NCI-H226 (cell line): ENCODE data around the gene SPATS1.

Experiments
- DNase-seq: peaks from one replicate; pipeline ENCODE4 v3.0.0-alpha.2; 2015

Gene SPATS1

GRCh38 chr6:44342489-44342888 lies at the start of gene SPATS1:
SPATS1 (plus strand) TSS chr6:44342650; CDS start chr6:44343096, 446 bp downstream.
- no peak for DNase-seq

- DNase-seq = no peak
Measured at GRCh38 chr6:44292661-44293365, 49.6 kb upstream of the SPATS1 start.

DNA sequence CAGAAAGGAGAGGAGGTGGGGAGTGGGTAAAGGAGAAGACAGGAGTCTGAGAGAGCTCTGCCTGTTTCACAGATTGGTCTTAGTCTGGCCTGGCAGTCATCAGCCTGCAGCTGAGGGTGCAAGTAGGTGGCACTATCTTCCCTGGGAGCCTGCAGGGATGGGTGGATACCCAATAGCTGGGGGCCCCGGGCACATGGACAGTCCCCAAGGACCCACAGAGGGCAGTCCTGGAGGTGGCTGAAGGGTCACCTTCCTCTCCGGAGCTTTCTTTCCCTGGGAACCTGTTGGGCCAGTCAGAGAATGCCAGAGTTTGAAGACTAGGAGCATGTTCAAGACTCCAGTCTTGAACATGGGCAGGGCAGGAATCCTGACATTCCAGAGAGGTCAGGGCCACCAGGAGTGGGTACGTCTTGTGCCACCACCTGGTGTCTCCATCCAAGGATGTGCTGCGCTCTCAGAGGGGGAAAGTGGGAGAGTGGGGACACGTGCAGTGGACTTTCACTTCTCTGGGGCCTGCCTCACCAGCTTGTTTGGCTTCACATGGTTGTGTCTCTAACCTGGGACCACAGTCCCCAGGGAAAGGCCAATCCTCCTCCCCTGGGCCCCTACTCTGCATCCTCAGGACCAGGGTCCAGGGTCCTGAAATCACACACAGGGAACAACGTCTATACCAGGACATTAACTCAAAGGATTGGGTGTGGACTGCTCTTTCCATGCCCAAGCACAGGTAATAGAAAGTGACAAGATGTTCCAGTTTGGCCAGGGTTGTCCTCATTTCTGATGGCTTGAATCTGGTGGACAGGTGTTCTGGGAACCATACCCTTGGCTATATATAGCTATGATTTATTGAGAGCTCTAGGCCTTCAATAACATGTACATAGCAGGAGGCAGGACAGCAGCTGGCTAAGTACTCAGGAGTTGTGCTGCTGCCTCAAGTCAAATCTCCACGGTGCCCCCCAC lies 47.3 kb upstream of the SPATS1 start:
- no peak for DNase-seq

DNA sequence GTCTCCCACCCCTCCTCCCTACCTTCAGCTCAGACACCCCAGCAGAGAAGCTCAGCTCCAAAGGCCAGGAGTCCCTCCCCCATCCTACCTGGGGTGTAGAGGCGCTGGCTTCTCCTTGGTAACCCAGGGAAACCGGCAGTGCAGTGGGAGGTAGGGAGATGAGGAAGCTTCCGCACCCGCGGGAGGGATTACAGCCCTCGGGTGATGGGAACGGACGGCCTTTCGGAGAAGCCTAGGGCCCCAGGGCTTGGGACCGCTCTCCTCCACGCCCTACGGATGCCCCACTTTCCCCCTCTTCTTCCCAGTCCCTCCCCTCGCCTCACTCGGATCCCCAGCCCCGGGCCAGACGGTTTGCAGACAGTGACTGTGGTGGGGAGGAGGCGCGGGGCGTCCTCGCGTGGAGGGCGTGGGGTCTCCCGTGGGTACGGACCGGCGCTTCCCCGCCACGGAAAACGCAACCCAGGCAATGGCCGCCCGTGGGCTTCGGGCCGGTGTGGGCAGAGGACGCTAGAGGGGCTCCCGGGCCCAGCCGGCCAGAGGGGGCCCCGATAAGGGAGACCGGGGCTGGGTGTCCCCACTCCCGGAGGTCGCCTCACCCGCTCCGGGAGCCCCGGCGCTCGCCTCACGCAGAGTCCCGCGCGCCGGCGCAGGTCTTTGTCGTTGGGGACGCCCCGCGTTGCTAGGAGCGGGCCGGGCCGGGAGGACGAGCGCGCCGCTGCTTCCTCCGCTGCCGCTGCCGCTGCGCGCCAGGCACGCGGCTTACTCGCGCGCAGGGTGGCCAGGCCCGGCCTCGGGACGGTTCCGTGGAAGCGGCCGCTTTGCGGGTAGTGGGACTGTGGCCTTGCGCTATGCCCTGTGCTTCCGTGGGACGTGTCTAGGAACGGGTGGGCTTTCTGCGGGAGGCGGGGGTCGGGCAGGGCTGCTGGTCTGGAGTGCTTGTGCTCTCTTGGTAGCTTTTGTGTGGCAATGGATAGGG lies 45.1 kb upstream of the SPATS1 start:
- DNase-seq = no peak

DNA sequence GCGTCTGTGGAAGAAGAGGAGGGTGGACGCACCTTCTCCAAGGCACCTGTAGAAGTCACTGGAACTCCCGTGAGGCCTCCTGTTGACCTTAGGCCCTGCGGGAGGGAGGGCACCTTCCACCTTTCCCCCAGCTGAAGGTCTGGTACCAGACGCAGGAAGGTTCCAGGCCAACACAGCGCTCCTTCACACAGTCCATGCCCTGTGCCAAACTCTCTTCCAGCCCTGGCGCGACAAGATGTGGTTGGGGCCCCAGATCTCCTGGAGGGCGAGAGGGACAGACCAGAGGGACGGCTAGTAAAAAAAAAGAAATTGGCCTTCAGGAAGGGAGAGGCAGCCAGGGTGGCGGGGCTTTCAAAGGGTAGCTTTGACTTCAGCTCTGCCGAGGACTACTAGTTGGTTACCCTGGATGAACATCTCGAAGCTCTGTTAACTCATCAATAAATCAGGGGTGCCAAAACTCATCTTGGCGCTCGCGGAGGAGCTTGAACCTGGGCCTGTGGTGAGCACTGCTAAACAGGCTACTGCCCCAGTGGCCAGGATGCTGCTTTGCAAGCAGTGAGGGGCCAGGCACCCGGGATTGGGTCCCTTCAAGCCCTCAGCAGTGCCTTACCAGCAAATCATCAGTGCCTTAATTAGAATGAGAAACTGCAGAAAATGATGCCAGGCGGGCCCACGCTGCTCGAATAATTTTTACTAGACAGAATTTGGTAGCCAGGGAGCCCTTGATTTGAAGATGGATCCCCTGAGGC lies 44.2 kb upstream of the SPATS1 start:
- no peak for DNase-seq

- DNase-seq = no peak
Measured at GRCh38 chr6:44298864-44299263, 43.6 kb upstream of the SPATS1 start.

GRCh38 chr6:44300292-44300823 lies 42.1 kb upstream of the SPATS1 start:
- no peak for DNase-seq

- DNase-seq = no peak
Measured at GRCh38 chr6:44301106-44301505, 41.3 kb upstream of the SPATS1 start.

- DNase-seq = no peak
Measured at GRCh38 chr6:44301782-44302564, 40.5 kb upstream of the SPATS1 start.

- DNase-seq = no peak
Measured at GRCh38 chr6:44302856-44303255, 39.6 kb upstream of the SPATS1 start.

- no peak for DNase-seq
Measured at GRCh38 chr6:44303842-44304241, 38.6 kb upstream of the SPATS1 start.

DNA sequence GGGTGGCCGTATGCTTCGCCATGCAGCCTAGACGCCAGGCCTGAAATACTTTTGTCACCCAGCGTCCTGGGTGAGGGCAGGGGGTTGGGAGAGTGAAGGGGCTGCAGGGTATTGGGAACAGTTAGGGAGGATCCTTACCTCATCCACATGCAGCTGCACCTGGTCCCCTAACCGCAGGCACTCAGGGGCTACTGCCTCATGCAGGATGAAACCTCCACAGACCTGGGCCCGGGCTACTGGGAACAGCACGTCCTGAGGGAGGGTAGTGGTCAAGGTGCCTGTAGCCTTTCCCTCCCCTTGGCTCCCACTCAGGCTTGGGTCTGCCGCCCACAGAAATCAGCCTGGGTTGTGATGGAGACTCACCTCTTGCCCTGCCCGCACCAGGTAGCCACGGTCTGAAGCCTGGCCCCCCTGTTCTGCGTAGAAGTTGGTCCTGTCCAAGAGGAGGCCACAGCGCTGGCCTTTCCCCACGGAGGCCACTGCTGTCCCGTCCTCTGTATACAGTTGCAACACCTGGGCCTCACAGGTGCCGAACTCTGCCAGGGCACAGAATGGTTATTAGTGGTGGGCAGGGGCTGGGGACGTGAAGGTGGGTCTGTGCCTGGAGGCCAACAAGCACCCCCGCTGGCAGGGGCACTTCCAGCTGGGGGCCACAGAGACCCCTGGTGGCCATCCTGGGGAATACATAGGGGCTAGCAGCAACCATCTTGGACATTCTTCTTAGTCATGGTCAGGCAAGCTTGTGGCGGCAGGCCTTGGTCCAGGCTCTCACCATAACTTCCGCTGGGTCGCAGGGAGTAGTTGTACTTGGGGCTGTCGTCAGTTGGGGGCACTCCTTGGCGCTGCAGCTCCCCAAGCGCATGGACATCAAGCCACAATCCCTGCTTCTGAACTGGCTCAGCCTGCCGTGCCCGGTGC lies 37.9 kb upstream of the SPATS1 start:
- DNase-seq = no peak

GRCh38 chr6:44305200-44305725 lies 37.2 kb upstream of the SPATS1 start:
- no peak for DNase-seq

DNA sequence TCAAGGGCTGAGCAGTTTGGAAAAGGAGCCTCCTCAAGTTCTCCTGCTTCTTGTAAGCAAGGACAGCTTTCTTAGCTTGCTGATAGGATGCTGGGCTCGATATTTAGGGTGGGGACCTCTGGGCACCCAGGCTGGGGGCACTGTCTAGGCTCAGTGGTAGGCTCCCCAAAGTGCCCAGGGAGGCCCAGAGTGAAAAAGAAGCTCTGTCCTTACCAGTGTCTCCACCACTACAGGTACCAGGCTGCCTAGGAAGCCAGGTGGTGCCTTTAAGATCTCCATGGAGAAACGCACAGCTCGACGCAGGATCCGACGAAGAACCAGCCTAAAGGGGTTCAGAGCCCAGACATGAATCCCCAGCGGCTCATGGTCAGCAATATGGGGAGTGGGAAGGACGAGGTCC lies 35.7 kb upstream of the SPATS1 start:
- no peak for DNase-seq

GRCh38 chr6:44307217-44307616 lies 35.2 kb upstream of the SPATS1 start:
- no peak for DNase-seq

GRCh38 chr6:44309092-44309491 lies 33.4 kb upstream of the SPATS1 start:
- DNase-seq = no peak

DNA sequence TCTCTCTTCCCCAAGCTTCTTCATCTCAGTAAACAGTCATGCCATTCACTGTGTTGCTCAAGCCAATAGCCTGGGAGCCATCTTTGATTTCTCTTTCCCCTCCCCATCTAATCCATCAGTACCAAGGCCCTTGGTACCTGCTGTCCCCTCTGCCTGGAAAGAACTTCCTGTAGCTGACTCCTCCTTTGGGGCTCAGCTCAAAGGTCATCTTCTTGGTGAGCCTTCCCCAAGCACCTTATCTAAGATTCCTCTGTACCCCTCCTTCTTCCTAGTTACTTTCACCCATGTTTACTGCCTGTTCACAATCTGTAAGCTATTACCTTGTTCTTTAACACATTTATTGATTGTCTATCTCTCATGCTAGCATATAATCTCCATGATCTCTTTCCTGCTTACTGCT lies 32.8 kb upstream of the SPATS1 start:
- DNase-seq = no peak

DNA sequence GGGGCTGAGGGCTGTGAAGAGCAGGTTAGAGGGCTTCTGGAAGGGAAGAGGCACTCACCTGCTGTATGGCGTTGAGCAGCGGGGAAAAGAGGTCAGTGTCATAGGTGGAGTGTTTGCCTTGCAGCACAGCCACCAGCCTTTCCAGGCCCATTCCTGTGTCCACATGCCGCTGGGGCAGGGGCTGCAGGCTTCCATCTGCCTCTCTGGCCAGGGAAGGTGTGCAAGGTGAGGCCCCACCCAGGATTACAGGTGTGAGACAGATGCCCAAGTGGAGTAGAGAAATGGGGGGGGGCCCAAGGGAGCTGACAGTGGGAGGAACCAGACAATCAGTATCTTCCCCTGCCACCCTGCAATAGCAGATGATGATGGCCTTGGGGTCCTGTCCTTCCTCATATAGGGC lies 32.2 kb upstream of the SPATS1 start:
- DNase-seq = no peak

DNA sequence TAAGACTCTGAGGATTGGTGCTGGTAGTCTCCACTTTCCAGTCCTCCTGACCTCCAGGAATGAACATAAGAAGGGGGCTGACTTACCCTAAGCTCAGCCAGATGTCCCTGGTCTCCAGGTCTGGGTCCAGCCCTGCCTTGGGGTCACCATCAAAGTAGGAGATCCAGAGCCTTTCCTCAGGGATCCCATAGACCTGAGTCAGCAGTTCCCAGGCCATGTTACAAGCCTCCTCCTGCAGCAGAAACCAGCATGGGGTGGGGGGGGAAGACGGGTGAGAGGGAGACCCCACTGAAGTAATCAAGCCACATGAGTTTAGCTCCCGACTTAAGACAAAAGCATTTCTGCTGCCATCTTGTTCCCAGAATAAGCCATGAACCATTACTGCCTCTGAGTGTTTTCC lies 31.1 kb upstream of the SPATS1 start:
- DNase-seq = no peak

DNA sequence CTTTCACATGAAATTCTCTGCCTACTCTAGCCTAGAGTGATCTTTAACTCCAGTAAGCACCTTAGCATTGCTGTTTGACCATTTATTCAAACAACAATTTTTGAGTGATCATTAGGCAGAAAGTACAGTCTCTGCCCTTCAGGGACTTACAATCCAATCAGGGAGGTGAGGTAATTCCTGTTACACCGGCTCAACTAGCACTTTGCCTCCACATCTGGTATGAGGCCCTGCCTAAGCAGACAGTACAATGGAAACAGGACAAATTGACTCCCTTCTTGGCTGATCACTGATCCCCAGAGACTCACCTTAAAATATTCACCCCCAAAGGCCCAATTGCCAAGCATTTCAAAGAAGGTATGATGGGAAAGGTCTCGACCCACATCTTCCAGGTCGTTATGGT lies 30.7 kb upstream of the SPATS1 start:
- DNase-seq = no peak
